ENCODE measurements around the gene ZNF343. TPM values are rescaled to one million over a fixed set of nuclear protein-coding genes. Genes with fewer than 3 reads are reported as not detected.
"Not testable (repeated sequence)": the region's sequence is repeated elsewhere in the genome, so short reads cannot be mapped to it uniquely, and the experiment has no call there.

The ZNF343 gene
- total RNA-seq, 1 donor from 2014 or later, result 9.2 TPM

DNA sequence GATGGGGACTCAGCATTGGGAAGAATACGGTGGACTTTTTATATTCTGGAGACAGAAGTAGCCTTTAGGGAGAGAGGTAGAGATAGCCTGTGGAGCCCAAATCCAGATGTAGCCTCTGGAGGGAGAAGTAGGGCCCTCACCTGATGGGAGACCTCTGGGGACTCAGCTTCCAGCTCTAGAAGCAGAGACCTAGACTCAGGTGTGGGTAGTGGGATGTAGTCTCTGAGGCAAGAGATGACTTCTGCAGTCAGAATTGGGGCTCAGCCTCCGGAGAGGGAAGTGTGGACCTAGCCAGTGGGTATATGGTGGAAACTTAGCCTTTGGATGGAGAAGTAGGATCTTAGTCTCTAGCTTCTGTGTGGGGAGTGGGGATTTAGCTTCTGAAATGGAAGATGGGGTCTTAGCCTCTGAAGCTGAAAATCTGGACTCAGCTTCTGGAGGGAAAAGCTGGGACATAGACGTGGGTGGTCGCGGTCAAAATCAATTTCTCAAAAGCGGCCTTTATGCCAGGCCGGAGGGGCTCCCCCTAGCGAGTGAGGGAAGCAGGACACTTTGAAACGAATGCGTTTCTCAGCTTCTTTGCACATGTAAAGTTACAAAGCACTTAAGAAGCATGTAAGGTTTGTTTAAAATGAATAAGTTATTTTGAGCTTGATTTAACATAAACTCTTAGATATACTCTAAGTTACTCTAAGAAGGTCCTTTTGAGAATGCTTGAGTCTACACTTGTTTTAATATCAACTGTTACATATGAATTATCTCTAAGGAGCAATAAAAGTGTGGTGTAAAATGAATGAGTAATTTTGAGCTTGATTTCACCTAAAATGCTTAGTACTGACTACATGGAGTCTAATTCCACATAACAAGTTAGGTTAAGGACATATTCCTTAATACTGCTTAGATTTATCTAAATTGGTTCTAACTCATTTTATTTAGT is 12.9 kb upstream of the ZNF343 start:
- peak; percentile 71 for DNase-seq

DNA sequence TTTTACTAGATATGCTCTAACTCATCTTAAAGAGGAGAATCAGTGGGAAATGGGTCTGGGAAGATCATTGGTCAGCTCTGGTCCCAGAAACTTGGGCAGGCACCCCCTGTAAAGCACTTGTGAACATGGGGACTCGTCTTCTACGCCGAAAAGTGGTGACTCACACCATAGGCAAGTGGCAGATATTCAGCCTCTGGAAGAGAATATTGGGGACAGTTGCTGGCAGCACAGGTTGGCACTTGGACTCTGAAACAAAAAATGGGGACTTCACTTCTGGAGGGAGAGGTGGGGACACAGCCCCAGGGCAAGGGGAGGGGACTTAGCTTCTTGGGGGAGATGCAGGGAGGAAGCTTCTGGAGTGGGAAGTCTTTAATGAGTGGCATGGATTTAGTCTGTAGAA is 11.9 kb upstream of the ZNF343 start:
- DNase-seq, result no peak

DNA sequence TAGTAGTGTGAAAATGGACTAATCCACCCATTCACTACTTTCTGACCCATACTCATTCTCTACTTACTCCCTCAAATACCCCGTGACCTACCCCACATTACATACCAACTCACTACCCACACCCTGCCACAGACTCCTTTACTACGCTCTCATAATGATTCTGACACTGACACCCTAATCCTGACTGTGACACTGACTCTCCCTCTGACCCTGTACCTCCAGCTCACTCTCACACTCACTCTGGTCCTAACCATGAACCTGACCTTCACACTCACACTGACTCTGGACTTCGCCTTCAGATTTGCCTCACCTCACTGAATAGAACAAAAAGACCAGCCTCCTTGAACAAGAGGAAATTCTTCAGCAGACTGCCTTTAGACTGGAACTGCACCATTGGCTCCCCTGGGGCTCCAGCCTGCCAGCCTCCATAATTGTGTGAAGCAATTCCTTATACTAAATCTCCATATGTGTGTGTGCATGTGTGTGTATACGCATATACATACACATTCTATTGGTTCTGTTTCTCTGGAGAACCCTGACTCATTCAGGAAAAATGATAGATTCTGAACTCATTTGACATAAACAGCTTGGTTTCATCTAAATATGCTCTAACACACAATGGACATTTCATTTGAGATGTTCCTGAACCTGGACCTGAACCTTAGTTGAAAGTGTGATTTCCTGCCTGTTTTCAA is 10.5 kb upstream of the ZNF343 start:
- peak; percentile 5 for DNase-seq

DNA sequence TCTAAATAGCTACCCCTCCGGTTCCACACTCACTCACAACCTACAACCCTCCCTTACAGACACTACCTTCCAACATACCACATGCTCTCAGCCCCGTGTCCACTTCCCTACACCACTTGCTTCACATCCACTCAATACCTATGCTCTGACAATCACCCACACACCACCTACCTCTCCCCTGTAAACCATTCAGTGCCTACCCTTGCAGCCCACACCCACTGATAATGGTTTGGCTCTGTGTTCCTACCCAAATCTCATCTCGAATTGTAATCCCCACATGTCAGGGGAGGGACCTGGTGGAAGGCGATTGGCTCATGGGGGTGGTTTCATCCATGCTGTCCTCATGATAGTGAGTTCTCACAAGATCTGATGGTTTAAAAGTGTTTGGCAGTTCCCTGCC is 9.8 kb upstream of the ZNF343 start:
- no peak for DNase-seq

DNA sequence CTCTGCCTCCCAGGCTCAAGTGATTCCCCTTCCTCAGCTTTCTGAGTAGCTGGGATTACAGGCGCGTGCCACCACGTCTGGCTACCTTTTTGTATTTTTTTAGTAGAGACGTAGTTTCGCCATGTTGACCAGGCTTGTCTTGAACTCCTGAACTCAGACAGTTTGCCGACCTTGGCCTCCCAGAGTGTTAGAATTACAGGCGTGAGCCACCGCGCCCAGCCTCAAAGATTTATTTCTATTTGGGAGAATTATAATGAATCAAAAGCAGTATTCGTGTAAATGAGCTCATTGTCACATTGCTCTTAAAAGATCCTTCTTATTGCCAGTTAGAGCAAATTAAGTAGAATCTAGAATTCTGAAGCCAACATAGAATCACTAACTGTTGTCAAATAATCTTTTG is 9.4 kb upstream of the ZNF343 start:
- no peak for DNase-seq

DNA sequence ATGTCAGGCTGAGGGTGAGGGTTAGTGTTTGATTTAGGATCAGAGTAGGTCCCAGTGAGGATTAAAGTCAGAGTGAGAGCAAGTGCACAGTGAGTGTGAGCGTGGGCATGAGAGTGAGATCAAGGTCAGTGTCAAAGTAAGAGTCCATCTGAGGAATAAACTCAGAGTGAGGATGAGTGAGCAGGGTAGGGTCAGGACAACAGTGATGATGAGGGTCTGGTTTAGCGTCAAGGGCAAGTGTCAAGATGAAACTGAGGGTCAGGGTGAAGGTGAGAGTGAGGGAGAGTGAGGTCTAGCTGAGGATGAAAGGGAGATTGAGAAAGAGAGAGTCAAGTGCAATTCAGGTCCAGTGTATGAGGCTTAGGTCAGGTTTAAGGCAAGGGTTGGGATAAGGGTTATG is 7.7 kb upstream of the ZNF343 start:
- no peak for DNase-seq

DNA sequence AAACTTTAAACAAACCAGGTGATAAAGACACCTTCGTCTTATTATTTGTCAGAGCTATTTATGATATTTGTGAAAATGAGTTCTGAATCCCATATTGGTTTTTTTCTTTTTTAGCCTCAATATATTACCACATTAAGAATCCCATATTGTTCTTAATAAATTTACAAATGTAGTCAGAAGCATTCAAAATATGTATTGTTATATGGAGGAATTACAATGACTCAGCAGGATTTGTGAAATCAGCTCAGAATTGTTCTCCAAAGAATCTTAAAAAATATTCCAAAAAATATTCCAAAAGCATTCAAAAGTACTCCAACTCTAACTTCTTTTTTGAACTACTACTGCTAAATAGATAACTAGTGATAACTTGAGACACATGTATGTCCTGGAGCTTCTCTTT is 6.5 kb upstream of the ZNF343 start:
- peak; percentile 8 for DNase-seq

DNA sequence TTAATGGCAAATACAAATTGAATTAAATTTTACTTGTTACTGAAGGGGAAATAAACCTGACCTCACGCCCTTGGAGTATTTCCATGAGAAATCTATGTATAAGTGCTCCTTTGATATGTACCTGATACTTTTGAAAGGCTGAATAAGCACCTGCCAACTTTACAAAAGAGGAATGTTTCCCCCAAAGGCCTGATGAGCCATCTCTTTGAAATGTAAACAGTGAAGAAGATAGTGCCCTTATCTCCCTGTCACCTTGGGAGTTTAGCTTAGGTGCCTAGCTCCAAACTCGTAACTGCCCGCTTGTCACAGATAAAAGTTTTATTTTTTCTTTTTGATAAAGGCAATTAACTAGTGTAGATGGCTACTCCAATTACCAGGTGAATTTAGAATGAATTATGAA is 1.1 kb upstream of the ZNF343 start:
- DNase-seq, result no peak

DNA sequence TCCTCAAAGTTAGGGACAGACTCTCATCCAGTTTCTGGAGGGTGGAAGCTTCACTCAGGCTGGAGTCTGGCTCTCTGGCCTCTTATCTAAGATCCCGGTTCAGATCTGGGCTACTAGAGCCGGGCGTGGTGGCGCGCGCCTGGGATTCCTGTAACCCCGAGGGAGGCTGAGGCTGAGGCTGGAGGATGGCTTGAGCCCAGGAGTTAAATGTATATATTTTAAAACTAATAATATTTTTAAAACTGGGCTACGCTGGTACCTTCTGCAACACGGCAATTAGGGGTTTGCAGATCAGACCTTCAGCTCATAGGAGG is 710 bp upstream of the ZNF343 start:
- no peak for DNase-seq

DNA sequence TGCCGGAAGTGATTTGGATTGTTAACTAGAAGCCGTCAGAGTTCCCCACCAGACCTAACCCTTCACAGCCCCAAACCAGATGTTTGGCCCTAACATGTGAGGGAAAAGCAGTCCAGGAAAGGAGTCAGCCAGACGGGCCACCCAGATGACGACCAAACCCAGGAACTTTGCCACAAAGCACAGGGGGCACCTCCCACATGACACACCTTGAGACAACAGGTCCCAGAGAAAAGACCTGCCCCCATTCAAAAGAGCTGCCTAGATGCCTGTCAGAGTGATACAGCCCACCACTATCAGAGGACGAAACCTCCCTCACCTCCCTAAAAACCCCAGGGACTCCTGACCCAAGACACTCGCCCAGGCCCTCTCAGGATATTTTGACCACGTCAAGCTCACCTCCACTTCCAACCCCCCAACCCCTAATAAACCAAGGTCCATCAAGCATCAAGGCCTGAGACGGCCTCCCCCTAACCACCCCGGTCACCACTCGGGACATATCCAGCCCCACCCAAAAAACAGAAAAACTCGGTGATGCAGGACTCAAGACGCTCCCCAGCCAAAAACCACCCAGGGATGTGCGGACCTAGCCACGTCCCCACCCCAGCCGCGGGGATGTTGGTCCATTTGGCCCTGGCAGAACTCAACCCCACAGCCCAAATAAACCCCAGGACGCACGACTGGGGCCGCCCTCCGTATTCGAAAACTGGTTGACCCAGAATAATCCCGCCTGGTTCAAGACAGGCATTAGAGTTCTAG is 662 bp downstream of the ZNF343 start:
- DNase-seq, result peak; percentile 13

DNA sequence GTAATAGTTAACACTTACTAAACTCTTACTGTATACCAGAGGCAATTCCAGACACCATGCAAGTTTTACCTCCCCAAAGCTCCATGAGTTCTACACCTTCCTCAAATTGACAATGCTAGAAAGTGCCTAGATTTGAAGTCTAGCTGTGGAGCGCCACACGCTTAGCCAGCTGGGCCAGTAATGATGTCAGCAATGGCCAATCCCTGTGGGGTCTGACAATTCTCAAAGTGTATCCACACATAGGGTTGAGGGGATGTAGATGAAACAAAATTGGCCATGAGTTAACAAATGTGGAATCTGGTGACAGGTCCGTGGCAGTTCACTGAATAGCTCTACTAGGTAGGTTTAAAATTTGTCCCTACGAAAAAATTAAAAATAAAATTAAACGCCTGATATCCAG is 1.3 kb downstream of the ZNF343 start:
- no peak for DNase-seq

DNA sequence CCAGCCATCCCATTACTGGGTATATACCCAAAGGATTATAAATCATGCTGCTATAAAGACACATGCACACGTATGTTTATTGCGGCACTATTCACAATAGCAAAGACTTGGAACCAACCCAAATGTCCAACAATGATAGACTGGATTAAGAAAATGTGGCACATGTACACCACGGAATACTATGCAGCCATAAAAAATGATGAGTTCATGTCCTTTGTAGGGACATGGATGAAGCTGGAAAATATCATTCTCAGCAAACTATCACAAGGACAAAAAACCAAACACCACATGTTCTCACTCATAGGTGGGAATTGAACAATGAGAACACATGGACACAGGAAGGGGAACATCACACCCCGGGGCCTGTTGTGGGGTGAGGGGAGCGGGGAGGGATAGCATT is 2.3 kb downstream of the ZNF343 start:
- not testable (repeated sequence) for DNase-seq

DNA sequence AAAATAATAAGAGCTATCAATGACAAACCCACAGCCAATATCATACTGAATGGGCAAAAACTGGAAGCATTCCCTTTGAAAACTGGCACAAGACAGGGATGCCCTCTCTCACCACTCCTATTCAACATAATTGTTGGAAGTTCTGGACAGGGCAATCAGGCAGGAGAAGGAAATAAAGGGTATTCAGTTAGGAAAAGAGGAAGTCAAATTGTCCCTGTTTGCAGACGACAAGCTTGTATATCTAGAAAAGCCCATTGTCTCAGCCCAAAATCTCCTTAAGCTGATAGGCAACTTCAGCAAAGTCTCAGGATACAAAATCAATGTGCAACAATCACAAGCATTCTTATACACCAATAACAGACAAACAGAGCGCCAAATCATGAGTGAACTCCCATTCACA is 3.9 kb downstream of the ZNF343 start:
- not testable (repeated sequence) for DNase-seq

DNA sequence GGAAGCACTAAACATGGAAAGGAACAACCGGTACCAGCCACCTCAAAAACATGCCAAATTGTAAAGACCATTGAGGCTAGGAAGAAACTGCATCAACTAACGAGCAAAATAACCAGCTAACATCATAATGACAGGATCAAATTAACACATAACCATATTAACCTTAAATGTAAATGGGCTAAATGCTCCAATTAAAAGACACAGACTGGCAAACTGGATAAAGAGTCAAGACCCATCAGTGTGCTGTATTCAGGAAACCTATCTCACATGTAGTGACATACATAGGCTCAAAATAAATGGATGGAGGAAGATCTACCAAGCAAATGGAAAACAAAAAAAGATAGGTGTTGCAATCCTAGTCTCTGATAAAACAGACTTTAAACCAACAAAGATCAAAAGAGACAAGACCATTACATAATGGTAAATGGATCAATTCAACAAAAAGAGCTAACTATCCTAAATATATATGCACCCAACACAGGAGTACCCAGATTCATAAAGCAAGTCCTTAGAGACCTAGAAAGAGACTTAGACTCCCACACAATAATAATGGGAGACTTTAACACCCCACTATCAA is 5.8 kb downstream of the ZNF343 start:
- not testable (repeated sequence) for DNase-seq

DNA sequence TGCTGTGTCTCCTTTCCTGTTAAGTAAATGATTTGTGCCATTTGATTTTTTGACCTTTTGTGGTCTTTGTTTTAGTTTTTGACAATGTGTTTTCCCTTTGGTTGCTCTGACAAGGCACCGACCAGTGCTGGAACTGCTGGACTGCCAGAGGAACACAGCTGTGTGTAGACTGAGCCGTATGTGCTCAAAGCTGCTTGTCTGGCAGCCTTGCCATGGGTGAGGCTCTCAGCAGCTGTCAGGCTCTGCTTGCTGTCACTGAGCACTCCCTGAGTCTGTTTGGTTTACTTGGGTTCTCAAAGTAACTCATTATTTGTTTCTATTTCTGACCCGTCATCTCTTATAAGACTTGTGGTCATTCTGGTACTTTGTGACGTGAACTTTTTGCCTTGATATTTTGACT is 23.1 kb downstream of the ZNF343 start:
- no peak for DNase-seq

DNA sequence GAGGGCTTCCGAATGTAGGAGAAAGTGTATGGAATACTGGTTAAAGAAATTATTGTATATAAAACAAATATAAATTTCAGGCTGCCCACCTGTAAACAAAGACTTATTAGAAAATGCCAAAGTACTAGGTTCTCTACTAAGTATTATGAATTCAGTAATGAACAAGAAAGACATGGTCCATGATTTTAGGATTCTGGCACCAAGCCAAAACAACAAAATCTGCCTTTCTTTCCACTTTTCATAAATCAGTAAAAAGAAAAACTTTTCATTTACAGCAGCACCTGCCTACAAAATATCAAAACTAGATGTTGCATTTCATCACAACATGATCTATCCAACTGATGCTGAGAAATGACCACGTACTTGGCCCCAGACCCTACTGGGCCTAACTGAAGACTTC is 23.6 kb downstream of the ZNF343 start:
- DNase-seq, result no peak

DNA sequence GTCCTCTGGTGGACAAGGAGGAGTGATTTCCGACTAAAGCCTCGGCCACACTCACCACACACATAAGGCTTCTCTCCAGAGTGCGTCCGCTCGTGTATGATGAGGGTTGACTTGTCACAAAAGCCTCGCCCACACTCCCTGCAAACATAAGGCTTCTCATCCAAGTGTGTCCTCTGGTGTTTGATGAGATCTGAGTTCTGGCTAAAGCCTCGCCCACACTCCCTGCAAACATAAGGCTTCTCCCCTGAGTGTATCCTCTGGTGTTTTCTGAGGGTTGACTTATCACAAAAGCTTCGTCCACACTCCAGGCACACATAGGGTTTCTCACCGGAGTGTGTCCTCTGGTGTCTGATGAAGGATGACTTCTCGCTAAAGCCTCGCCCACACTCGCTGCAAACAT is 25.2 kb downstream of the ZNF343 start:
- no peak for DNase-seq

DNA sequence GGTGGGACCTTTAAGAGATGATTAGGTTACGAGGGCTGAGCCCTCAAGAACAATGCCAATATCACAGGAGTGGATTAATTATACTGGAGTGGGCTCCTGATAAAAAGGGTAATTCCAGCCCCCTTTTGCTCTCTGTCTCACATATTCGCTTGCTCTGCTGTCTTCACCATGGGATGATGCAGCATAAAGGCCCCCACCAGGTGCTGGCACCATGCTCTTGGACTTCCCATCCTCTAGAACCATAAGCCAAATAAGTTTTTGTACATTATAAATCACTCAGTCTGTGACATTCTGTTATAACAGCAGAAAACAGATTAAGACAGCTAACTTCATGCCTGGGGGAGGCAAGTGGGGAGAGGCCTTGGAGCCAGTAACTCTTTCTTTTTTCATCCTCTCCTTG is 28.3 kb downstream of the ZNF343 start:
- DNase-seq, result no peak

DNA sequence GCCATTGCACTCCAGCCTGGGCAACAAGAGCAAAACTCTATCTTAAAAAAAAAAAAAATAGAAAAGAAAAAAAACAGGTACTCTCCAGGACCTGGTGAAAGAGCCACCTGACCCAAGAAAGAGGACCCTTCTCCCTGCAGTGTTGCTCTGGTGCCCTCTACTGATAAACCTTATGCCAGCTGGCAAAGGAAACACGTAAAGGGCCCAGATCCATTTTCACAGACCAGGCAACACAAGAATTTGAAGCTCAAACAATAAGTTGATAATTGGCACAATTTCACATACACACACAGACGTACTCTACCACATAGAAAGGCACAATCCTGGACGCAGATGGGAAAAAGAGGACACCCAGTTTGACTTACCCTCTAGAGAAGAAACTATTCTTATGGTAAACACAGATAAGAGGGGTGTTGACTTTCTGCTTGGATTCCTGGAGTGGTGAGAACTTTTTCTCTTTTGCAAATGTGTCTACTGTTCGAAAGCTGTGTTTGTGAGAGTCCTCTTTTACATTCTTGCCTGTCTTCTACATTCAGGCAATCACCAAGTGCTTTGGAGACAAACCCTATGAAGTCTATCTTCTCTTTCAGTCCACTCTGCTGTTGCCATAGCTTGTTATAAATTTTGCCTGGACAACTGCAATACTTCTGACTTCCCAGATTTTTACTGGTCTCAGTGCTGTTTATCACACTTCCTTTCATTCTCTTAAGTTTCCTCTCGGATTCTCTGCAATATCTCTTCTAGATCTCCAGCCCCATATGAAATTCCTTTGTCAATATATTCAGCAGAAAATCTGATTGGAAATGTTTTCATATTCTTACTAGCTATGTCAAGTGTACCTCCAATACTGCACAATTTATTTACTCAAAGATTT is 31.7 kb downstream of the ZNF343 start:
- DNase-seq, result peak; percentile 58

DNA sequence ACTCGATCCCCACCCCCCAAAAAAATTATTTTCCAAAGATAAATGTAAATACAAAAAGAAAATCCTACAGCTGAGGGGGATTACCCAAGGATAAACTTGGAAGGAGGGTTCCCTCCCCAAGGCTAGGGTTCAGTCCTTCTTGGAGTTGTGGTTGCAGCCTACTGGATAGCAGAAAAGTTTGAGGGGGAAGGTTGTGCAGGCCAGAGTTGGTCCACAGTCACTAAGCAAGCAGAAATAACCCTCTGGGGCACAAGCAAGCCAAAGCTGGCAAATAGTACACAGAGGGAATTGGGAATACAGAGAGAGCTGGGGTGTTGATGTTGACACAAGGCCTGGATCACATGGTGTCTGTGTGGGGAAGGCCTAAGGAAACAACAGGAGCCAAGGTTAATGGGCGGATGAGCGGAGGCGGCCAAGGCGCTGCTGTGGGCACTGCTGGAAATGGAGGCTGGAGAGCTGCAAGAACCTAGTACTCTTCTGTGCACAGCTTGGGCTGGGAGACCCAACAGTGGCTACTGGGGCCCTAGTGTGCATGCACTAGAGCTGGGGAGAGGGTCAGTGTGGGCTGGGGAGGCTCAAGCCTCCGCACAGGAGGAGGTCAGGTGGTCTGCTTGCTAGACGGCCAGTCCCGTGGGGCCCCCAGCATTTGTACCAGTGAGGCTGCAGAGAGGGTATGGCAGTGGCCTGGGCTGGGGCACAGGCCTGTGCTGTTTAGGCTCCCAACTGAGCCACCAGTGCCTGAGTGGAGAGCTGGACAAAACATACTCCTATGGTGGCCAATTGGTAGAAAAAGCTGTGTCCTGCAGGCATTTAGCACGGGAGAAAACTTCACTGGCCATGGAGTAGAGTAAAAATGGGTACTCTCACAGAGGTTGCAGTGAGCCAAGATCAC is 32.6 kb downstream of the ZNF343 start:
- no peak for DNase-seq

DNA sequence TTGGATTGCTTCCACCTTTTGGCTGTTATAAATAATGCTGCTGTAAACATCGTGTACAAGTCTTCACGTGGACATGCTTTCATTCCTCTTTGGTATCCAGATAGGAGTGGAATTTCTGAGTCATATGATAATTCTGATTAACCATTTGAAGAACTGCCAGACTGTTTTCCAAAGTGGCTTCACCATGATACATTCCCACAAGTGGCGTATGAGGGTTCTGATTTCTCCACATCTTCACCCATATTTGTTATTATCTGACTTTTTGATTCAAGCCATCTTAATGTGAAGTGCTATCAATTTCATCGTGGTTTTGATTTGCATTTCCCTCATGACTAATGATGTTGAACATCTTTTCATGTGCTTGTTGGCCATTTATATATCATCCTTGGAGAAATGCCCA is 35.2 kb downstream of the ZNF343 start:
- peak; percentile 30 for DNase-seq
